Amniotic epithelial cell (primary cell): ENCODE measurements around the gene CTNNA2.
A peak's percentile ranks its signal among the peaks of the same experiment; 100 is the strongest.

Source experiments
- DNase-seq: peaks from one replicate; pipeline ENCODE4 v3.0.0-alpha.2; 2010; ENCODE audit warnings: low read depth

The CTNNA2 gene

GRCh38 chr2:80281049-80281448, 768.2 kb downstream of the CTNNA2 start:
- no peak for DNase-seq

GRCh38 chr2:80288576-80288975, 775.7 kb downstream of the CTNNA2 start:
- DNase-seq: no peak

- DNase-seq: no peak
Measured at GRCh38 chr2:80291656-80292055, 778.8 kb downstream of the CTNNA2 start.

- no peak for DNase-seq
Measured at GRCh38 chr2:80292474-80292873, 779.6 kb downstream of the CTNNA2 start.

GRCh38 chr2:80293039-80293438, 780.2 kb downstream of the CTNNA2 start:
- DNase-seq: no peak

GRCh38 chr2:80298954-80299353, 786.1 kb downstream of the CTNNA2 start:
- DNase-seq: no peak

- DNase-seq: no peak
Measured at GRCh38 chr2:80299661-80300060, 786.8 kb downstream of the CTNNA2 start.

GRCh38 chr2:80300346-80300745, 787.5 kb downstream of the CTNNA2 start:
- DNase-seq: no peak

- no peak for DNase-seq
Measured at GRCh38 chr2:80300954-80301353, 788.1 kb downstream of the CTNNA2 start.

- DNase-seq: no peak
Measured at GRCh38 chr2:80302001-80302313, 789.1 kb downstream of the CTNNA2 start.

GRCh38 chr2:80302314-80303005, 789.6 kb downstream of the CTNNA2 start:
- DNase-seq: no peak

GRCh38 chr2:80303006-80303908, 790.4 kb downstream of the CTNNA2 start:
- DNase-seq: no peak

- DNase-seq: no peak
Measured at GRCh38 chr2:80303909-80304837, 791.3 kb downstream of the CTNNA2 start, which contains the start of gene LRRTM1. Gene LRRTM1, minus strand, starts transcription at chr2:80304752. Its CDS starts 933 bp downstream, at chr2:80303819.

- DNase-seq: no peak
Measured at GRCh38 chr2:80311304-80311703, 798.5 kb downstream of the CTNNA2 start.

GRCh38 chr2:80312282-80312839, 799.5 kb downstream of the CTNNA2 start:
- no peak for DNase-seq

- no peak for DNase-seq
Measured at GRCh38 chr2:80322311-80322920, 809.6 kb downstream of the CTNNA2 start.

- DNase-seq: no peak
Measured at GRCh38 chr2:80322958-80323357, 810.1 kb downstream of the CTNNA2 start.

- no peak for DNase-seq
Measured at GRCh38 chr2:80323610-80324009, 810.8 kb downstream of the CTNNA2 start.

GRCh38 chr2:80324525-80324924, 811.7 kb downstream of the CTNNA2 start:
- no peak for DNase-seq

- peak; percentile 31 for DNase-seq
Measured at GRCh38 chr2:80326214-80326613, 813.4 kb downstream of the CTNNA2 start.

- no peak for DNase-seq
Measured at GRCh38 chr2:80326861-80327260, 814.0 kb downstream of the CTNNA2 start.
